Suppressor macrophage treated with lipopolysaccharide for 4 hours (primary cell): ENCODE measurements around the gene WWOX.
A peak's percentile ranks its signal among the peaks of the same experiment; 100 is the strongest.

ENCODE experiments used
- DNase-seq: peaks from one replicate; pipeline ENCODE4 v3.0.0-alpha.2; 2020

WWOX gene

DNA sequence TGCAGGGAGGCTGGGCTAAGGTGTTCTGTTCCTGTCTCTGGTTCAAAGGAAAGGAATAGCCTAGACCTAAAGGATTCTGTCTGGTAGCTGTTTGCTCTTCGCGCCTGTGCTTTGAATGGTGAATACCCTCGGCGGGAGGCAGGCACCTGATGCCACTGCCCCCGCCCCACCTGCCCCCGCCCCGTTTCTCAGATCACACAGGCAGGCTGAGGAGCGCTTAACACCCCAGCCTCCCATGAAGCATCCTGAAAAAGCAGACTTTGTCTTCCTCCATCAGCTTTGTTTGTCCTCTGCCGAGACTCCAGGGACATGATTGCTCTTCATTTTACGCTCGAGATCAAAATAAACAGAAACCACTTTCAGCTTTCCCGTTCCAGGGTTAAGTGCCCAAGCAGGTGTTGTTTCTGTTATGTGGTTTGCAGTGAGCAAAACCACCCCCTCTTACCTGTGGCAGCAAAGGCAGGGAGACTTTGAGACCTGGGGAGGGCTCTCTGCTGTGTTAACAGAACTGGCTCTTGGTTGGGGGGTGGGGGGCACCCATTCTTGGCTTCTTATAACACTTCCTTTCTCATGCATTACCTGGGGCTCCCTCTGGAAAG is 452.1 kb downstream of the WWOX start:
- no peak for DNase-seq

DNA sequence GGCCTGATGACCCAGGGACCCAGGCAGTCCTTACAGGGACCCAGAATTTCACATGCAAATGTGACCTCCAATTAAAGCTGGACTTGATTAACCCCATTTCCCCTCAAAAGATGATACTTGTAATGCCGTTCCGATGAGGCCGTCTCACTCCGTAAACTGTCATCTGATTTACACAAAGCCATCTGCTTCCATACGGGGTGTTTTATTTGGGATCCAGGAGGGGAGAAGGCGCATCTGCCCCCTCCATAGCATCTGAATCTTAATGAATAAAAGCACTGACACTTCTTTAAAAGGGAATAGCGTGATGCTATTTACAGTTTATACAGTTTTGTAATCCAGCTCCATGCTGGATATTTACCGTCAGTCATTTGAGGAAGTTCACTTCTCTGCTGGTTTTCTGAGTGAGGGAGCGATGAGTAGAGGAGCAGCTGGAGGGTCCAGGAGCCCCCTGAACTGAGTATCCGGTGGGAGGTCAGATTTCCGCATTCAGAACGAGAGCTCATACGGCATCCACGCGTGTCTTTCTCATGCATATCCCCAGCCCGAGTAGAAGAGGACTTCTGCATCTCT is 452.7 kb downstream of the WWOX start:
- peak; percentile 59 for DNase-seq

DNA sequence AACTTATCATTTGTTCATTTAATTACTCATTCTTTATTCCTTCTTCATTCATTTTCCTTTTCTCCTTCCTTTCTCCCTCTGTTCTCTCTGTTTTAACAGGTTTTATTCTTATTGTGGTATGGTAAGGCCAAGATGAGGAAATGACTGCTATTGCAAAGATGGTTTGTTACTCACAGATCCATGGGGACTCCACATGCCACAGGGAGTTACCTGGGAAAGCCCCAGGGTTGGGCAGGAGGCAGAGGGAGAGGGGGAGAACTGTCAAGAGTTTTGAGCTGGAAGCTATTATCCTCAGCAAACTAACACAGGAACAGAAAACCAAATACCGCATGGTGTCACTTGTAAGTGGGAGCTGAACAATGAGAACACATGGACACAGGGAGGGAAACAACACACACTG is 453.3 kb downstream of the WWOX start:
- DNase-seq: peak; percentile 79

DNA sequence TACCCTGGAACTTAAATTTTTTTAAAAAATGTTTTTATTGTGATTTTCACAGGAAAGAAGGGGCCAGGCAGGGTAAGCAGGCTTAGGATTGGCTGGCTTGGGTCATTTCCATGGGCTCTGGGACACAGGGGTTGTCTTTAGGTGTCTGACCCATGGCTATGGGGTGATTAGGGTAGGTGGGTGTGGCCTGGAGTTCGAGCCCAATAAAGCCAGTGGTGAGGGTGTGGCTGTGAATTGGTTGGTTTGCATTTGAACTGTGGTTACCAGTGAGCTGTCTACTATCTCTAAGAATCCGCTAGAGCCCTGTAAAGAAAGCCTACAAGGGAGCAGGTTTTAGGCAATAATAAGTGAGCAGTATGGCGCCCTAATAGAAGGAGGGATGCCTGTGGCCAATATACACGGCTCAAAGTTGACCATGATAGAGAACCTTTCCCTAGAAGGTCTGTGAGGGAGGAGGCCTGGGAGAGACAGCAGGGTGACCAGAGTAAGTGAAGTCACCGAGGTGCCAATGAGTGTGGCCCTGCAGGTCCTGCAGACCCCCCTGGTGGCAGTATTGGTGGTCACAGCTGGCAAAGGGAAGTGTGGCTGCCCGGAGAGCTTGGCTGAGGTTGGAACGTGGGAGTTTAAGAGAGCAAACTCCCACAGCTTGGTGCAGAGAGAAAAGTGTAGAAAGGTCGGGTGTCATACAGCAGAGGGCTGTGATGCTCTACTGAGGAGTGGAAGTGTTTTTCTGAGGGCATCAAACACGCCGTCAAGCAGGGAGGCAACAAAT is 454.0 kb downstream of the WWOX start:
- DNase-seq: no peak

DNA sequence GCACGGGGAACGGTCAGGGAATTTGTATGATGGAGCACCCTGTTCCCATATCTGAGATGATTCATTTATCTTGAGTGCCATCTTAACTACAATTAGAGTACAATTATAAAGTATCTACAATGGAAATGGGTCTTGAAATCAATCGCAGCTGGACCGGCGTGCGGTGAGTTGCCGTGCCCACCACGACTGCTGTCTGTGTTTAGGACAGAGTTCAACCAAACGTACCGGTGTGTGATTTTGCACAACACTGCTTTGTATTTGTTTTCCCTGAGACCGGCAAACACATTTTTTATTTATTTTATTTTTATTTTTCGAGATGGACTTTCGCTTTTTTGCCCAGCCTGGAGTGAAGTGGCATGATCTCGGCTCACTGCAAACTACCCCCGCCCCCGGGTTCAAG is 457.0 kb downstream of the WWOX start:
- no peak for DNase-seq

DNA sequence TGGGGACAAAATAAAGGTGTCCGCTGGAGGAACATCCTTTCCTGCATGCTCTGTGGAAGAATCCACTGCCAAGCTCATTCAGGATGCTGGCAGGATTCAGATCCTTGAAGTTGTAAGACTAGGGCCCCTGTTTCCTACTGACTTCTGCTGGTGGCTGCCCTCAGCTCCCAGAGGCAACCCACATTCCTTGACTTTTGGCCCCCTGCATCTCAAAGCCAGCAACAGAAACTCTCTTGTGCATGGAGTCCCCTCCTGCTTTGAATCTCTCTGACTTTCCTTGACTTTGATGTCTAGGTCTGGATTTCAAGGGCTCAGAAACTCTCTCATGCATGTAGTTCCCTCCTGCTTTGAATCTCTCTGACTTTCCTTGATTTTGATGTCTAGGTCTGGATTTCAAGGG is 461.5 kb downstream of the WWOX start:
- DNase-seq: no peak

DNA sequence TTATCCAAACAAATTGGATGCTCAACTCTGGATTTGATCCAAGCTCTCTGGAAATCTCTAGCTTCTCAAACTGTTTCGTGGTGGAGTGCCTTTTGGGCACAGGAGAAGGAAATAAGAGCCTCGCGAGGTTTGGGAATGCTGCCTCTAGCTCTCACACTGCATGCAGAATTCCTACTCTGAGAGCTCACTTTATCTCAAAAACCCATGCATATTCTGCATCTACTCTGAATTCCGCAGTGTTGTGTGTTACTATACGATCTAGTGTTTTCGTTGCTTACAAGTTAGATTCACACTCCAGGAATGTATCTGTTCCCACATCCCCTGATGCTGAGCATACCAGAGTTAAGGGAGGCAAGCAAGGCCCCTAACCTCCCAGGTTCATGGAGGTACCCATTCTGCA is 462.7 kb downstream of the WWOX start:
- no peak for DNase-seq

DNA sequence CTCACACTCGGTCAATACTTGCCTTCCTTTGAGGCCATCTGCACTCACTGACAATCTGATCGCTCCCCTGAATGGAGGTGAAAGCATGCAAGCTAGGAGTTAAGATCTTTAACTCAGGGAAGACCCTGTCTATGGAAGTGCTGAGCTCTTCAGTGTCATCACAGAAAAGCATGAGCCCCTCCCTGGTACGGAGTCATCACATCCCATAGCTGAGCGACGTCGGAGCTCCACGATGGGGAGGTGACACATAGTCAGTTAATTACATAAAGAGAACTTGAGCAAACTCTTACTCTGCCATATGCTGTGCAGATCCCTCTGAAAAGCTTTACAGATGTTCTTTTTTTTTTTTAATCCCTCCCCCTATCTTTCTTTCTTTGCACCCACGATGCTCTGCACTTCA is 463.2 kb downstream of the WWOX start:
- DNase-seq: no peak

DNA sequence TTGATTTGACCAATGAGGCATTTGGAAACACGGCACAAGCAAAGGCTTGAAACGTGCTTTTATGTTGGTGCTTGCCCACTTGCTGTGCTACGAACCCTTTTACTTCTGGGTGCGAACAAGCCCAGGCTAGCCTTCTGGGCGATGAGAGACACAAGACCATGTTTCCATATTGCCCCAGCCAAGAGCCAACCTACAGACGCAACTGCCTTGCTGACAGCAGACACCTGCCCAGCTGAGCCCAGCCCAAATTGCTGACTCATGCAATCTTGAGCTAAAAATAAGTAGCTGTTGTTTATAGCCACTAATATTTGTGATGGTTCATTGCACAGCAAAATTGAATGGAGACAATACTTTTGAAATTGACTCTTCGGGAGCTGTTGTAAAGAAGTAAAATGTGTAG is 464.5 kb downstream of the WWOX start:
- DNase-seq: no peak

DNA sequence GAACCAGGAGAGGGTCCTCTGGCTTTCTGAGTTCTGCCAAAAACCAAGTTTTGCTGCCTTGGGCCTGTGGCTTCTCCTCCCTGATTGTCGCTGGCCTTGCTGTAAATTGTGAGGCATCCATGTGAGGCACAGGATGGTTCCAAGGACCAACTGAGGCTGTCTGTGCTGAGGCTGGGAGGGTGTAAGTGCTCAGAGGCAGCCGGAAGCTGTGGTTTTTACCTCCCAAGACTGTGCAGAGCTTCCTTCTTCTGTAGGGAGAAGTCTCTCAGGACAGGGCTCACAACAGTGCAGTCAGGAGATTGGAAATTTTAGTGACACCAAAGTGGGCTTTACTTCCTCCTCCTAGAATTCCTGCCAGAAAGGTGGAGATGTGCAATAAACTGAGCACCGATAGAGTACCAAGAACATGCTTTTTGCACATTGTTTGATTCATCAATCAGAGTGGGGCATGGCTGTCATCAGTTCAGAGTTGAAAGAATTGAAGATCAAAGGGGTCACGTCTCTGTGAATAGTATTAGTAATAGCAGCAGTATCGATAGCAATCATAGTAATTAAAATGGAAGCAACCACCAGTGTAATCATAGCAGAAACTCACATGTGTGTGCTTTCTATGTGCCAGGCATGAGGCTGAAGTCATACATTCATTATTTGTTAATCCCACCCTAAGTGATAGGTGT is 467.1 kb downstream of the WWOX start:
- DNase-seq: peak; percentile 18

DNA sequence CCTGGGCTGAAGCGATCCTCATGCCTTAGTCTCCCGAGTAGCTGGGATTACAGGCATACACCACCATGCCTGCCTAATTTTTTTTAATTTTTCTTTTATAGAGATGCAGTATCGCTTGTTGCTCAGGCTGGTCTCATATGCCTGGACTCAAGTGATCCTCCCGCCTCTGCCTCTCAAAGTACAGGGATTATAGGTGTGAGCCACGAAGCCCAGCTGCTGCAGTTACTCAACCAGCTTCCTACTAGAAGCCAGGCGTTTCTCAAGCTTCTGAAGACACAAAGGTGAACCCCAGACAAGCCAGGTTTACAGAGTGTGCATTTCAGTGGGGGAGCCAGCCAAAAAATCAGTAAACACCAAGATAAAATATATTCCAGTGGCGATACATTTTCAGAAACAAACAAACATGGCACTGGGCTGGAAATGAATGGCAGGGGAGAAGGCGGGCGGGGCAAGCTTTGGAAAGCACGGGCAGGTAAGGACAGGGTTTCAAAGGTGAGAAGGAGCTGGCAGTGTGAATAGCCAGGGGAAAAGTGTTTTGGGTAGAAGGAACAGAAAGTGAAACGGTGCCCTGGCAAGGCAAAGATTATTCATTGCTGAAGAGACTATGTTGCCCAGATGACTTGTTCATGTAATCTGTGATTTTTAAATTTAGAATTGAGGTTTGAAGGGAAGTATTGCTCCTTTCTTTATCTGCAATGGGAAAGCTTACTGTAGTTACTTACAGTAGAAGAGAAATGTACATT is 471.1 kb downstream of the WWOX start:
- DNase-seq: peak; percentile 19

DNA sequence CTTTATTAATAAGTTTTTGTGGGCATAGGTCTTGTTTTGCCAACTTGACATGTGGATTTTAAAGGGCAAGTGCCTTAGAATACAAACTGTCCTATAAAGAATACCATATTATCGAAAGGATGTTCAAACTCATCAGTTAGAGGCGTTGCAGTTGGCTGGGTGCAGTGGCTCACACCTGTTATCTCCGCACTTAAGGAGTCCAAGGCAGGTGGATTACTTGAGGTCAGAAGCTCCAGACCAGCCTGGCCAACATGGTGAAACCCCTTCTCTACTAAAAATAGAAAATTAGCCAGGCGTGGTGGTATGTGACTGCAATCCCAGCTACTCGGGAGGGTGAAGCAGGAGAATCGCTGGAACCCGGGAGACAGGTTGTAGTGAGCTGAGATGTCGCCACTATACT is 472.0 kb downstream of the WWOX start:
- DNase-seq: no peak

DNA sequence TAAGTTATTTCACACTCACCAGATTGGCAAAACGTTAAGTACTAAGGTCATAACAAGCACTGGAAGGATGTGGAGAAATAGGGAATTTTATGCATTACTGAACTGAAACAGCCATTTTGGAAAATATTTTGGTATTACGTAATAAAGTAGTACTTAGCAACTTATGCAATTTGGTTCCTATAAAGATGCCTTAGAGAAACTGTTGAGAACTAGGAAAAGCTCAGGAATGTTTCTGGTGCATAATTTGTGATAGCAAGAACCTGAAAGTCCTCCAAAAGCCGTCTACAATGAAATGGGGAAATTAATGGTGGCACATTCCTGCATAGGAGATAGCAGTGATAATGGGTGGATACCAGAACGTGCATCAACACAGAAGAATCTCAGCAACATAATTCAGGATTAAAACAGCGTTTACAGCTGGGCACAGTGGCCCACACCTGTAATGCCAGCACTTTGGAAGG is 472.5 kb downstream of the WWOX start:
- peak; percentile 45 for DNase-seq

DNA sequence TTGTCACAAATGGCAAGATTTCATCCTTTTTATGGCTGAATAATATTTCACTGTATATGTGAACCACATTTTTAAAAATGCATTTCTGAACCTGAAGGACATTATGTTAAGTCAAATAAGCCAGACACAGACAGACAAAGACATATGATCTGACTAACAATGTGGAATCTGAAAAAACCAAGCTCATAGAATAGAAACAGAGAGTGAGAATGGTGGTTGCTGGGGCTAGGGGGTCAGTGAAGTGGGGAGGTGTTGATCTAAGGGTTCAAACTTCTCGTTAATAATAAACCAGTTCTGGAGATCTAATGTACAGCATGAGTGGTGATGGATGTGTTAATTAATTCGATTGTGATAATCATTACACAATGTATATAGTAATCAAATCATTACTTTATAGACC is 475.1 kb downstream of the WWOX start:
- DNase-seq: no peak

DNA sequence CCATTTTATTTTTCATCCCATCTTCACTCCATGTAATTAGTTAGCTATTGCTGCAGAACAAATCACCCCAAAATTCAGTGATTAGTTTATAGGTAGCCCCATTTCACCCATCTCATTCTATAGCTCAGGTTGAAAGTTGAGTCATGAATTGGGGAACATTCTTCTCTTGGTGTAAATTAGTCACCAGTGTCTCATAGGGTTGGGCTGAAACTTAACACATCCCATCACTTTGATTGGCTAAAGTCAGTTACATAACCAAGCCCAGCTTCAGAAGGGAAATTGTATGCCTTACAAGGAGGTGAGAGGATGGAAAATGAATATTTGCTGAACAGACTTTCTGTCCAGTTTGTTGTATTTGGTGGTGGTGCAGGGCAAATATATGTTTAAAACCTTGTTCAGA is 477.5 kb downstream of the WWOX start:
- no peak for DNase-seq

DNA sequence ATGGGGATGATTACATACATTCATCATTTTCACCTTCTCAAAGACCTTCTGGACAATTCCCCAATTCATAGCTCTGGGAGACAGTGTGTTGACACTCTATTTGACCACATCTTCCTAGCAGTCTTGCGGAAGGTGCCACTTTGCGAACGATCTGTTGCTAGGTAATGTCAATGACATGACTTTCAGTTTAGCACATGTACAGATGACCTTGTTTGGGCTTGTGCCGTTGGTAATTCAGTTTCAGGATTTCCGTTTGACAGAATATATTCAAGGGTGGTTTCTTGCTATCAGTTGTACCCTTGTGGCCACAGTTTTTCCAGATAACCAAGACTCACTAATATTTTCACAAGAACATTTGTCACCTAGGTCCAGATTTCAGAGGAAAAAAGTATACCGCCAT is 478.2 kb downstream of the WWOX start:
- DNase-seq: no peak

DNA sequence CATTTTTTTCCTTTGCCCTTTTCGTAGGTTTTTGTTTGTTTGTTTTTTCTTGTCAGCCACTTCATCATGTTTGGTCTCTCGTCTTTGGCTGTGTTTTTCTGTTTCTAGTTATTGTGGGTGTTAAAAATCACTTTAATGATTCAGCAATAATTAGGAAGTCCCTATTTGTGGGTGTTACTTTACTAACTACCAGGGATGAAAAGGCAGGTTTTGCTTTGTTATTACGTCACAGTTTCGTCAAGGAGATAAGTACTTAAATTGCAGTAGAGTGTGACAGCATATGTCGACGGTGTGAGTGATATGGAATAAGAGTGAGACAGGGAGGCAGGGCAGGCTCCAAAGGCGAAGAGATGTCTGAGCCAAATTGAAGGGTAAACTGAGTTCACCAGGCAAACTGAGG is 479.6 kb downstream of the WWOX start:
- no peak for DNase-seq

DNA sequence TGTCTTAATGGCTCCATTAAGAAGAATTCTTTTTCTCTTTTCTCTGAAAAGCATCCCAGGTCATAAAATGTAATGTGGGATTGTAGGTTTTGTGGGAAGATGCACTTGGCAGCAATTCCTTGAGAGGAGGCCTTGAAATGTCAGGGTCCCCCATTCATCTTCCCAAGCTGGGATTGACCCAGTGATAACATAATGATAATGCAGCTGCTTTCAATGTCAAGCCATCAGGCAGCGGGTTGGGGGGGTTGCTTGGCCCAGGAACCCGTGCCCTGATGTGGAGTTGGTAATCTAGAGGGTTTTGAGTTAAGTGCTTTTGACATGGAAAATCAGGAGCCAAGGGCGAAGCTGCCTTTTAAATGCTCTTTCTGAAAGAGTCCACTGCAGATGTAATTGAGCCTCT is 484.0 kb downstream of the WWOX start:
- DNase-seq: no peak

DNA sequence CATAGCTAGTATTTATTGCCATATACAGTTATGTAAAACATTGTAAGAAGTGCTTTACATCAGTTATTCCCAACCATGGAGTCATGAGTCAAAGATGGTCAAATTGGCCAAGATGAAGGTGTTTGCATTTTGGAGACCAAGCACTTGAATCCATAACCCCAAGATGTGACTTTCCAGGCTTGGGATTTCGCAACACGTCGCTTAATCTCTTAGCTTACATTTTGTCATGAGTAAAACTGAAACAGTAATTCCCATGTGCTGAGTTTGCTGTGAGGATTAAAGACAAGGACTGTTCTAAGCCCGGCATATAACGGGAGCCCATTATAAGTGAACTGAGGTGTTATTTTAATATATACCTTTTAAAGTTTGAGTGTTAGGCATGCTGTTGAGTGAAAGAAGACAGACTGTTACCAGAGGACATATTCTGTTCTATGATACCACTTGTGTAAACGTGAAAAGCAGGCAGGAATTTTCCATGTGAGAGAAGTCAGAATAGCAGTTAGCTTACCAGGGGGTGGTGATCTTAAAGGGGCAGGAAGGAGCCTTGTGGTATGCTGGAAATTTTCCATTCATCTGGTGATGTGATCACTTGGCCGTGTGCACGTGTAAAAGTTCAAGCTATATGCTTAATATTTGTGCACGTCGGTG is 484.9 kb downstream of the WWOX start:
- DNase-seq: no peak

DNA sequence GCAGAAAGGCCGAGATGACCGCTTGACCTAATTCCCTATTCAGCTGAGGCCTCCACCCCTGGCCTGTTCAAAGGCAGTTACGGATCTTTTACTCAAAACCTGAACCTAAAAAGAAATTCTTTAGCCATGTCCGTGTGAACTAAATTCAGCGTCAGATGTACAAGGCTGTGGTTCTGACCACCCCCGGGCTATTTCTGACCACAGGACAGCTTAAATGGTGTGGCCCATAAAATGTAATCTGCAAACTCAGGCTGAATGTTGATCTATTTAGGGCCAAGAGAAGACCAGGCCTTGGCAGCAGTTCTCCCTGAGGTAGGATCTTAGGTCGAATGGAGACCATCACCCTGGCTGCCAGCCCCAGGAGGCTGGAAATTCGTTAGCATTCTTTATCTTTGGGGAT is 485.5 kb downstream of the WWOX start:
- DNase-seq: no peak

DNA sequence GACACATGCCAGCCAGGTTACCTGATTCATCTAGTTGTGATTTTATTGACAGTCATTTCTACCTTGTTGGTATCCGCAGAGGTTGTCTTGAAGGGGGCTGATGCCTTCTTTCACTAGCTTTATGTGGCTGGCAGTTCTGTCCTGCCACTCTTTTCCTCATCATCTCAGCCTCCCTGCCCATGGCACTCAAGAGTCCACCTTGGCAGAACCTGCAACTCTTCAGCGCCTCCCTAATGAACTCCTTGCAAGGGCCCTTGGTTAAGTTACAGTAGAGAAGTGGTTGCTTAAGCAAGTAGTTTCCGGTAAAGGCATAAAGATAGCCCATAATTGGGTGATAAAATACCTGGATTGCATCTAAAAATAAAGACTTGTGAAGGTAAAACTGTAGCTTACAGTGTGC is 489.9 kb downstream of the WWOX start:
- DNase-seq: no peak

DNA sequence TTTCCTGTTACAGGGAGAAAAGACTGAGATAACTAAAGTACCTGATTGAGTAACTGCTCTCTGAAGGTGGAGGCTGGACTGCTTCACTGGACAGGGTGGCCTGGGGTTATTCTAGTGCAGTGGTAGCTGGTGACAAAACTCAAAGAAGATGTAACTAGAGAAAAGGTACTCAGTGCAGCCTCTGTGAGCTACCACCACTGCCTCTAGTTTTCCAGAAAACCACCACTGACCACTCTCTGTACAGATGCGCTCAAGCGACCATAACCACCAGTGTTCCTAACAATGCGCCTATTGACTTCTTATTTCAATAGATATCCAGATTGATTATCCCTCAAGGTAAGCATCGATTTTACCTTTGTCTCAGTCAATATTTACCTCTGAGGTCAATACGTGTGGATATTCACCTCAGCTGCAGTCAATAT is 492.2 kb downstream of the WWOX start:
- DNase-seq: no peak

DNA sequence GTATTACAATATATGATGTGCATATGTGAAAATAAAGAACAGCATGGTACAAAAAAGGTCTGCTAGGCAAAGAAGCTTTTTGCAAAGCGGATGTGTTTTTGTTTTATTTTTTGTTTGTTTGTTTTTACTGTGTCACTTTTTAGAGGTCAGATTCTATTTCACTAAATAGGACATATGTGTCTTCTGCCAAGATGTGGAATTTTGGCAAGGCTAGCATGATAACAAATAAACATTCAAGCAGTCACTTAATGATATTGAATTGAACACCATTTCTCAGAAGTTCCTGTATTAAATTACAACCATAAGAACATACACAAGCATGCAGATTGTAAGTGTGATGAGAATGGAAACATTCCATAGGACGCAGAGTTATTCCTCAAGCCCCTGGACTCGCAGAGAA is 492.7 kb downstream of the WWOX start:
- DNase-seq: no peak
